Bronchial epithelial cell (primary cell): ENCODE measurements around the gene NKAIN2. TPM values are rescaled to one million over a fixed set of nuclear protein-coding genes. Genes with fewer than 3 reads are reported as not detected.

Experiments used
- DNase-seq: peaks from one replicate; pipeline ENCODE4 v3.0.0-alpha.2; 2010; ENCODE audit warnings: low read depth
- FAIRE-seq: peaks from 2 replicates; lab custom pipeline; 2011; peaks lifted over from hg19 to GRCh38; lab: Jason Lieb, UNC
- H3K27me3 ChIP-seq: 2 replicates; pipeline ENCODE4 v1.5.1; 2011; ENCODE audit warnings: low read length; ENCODE audit not compliant: control insufficient read depth, insufficient read depth
- H3K36me3 ChIP-seq: 2 replicates; pipeline ENCODE4 v1.5.1; 2011; ENCODE audit warnings: low read length; ENCODE audit not compliant: control insufficient read depth, insufficient read depth
- H3K4me3 ChIP-seq: 2 replicates; pipeline ENCODE4 v1.5.1; 2011; ENCODE audit warnings: mild to moderate bottlenecking, low read depth, low read length, control low read depth
- CTCF ChIP-seq: IDR thresholded peaks from 2 replicates; pipeline ENCODE4 v1.5.1; 2011; ENCODE audit warnings: mild to moderate bottlenecking, moderate library complexity, low read length, control low read depth, inconsistent platforms; ENCODE audit not compliant: insufficient read depth, severe bottlenecking
- total RNA-seq: library from RNA; depleted of rRNA; stranded (reverse); fragments of >200 nt; gene quantifications from 2 replicates; pipeline ENCODE4 v1.2.1, GENCODE V29; 2014

The NKAIN2 gene
- total RNA-seq, 1 donor from 2014 or later = under 0.01 TPM

GRCh38 chr6:124423621-124424020 lies 620.0 kb downstream of the NKAIN2 start:
- Histone ChIP-seq H3K27me3 (no peaks in the 10 kb centered on the region), H3K4me3 (no peak overlapping the region), H3K36me3 (no peaks in the 10 kb centered on the region)
- DNase-seq (no peak), FAIRE-seq (no peak)
- no peak for TF ChIP-seq CTCF

DNA sequence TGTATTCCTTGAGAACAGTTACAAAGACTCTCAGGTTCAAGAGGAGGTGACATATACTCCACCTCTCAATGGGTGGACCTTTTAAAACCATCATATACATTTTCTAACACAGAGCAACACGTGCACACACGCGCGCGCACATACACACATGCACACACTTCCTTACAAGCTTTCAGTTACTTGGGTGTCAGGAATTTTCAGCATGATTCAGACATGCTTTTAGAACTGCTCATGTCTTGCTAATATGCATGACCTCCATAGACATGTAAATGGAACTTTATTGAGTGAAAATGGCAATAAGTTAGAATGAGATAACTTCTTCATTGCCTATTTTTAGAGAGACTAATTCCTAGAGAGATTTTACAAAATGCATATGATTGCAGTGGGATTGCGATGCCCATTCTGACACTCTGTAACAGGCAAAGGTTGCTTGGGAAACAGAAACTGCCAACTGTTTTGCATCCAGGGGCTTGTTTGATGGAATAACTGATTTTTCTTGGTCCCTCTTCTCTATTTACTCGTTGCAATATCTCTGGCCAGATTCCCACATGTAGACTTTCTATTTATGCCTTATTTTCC lies 627.2 kb downstream of the NKAIN2 start:
- no peak for TF ChIP-seq CTCF
- Histone ChIP-seq H3K4me3 (no peak overlapping the region), H3K27me3 (no peaks in the 10 kb centered on the region), H3K36me3 (no peaks in the 10 kb centered on the region)
- FAIRE-seq (no peak), DNase-seq (peak; percentile 1)

- TF ChIP-seq CTCF = no peak
- Histone ChIP-seq H3K36me3 (no peaks in the 10 kb centered on the region), H3K4me3 (no peak overlapping the region), H3K27me3 (no peaks in the 10 kb centered on the region)
- DNase-seq = no peak
- no peak for FAIRE-seq
Measured at GRCh38 chr6:124432620-124433019, 629.0 kb downstream of the NKAIN2 start.

DNA sequence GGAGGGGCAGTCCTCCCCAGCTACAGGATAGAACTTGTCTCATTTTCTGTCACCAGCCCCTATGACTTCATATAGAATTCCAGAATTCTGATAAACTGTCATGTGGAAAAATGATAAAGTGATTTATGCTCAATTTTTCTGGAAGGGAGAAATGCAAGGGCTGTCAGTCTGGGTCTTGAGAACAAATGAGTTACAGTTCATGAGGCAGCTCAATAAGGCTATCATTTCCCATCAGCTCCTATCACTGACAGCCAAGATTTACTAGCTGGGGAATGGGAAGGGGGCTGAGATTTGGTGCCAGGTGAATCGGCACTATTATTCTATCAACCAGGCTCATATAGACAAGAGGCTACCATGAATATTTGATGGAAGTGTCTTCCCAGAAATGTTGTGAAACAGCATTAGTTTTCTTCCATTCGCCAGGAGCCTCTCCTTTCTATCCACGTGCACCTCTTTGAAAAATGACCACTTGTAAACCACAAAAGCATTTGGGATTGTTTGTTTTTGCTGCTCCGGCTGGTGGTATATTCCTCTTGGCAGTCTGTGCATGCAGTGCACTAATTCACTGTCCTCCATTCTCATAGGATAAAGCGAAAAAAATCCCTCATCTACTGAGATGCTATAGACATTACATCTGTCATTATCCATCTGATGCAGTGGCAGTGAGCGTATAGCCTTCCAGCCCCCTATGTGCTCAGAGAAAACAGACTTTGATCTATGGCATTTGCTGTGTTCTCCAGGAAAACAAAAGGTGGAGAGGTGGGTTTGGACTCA lies 629.9 kb downstream of the NKAIN2 start:
- no peaks in the 10 kb centered on the region for H3K27me3 ChIP-seq
- no peak for DNase-seq
- TF ChIP-seq CTCF = no peak
- no peaks in the 10 kb centered on the region for H3K36me3 ChIP-seq
- FAIRE-seq = peak; percentile 13
- no peak overlapping the region for H3K4me3 ChIP-seq

DNA sequence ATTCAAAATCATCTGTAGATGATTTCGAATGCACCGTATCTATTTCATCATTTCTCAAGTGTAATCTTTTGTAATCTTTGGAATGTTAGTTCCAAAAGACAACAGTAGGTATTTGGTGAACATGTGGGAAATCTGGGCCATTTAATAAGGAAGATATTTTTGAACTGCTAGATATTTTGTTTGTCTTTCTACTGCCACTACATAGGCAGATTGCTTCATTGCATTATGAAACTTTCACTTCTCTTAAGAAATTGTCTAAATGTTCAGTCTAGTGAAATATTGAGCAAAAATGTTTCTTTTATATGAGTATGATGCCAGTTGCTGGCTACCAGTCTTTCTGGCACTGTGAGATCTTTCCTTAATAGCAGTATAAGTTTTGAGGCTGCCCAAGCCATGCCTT lies 630.8 kb downstream of the NKAIN2 start:
- no peak for TF ChIP-seq CTCF
- no peaks in the 10 kb centered on the region for H3K36me3 ChIP-seq
- H3K27me3 ChIP-seq = no peaks in the 10 kb centered on the region
- no peak for FAIRE-seq
- no peak for DNase-seq
- H3K4me3 ChIP-seq = no peak overlapping the region

- no peak for TF ChIP-seq CTCF
- FAIRE-seq (no peak), DNase-seq (no peak)
- no peaks in the 10 kb centered on the region for H3K27me3 ChIP-seq
- no peaks in the 10 kb centered on the region for H3K36me3 ChIP-seq
- H3K4me3 ChIP-seq = no peak overlapping the region
Measured at GRCh38 chr6:124436803-124437202, 633.1 kb downstream of the NKAIN2 start.
